Endothelial cell of umbilical vein (primary cell): ENCODE measurements around the gene SCAANT1. TPM values are rescaled to one million over a fixed set of nuclear protein-coding genes. Genes with fewer than 3 reads are reported as not detected.

Experiments used
- BruUV-seq: library from RNA; stranded (reverse); fragments of 400-500 nt; replicated peaks from 2 replicates; lab custom pipeline; 2021; lab: Mats Ljungman, UMichigan
- CTCF ChIA-PET: fragments of 300-600, 350-600 bp; sonication (Branson Sonifier 250); formaldehyde crosslinking; loops from one replicate; lab custom pipeline; 2021; ENCODE audit warnings: antibody characterized with exemption, inconsistent platforms; lab: Charles Lee
- POLR2A ChIA-PET: fragments of 300-600, 350-600 bp; sonication (Branson Sonifier 250); formaldehyde crosslinking; loops from one replicate; lab custom pipeline; 2021; ENCODE audit warnings: antibody characterized with exemption, inconsistent platforms; lab: Charles Lee
- DNase-seq: peaks from one replicate; pipeline ENCODE4 v3.0.0-alpha.2; 2011; ENCODE audit warnings: low read depth, low spot score
- FAIRE-seq: peaks from 2 replicates; lab custom pipeline; 2011; peaks lifted over from hg19 to GRCh38; lab: Jason Lieb, UNC
- H2AFZ ChIP-seq: 2 replicates; pipeline ENCODE4 v1.6.0; 2012; ENCODE audit warnings: low read depth, low read length, control low read depth, inconsistent platforms
- H3K27ac ChIP-seq: 2 replicates; pipeline ENCODE4 v1.5.1; 2011; ENCODE audit warnings: low read depth, mild to moderate bottlenecking, control low read depth, low read length, moderate library complexity; ENCODE audit not compliant: insufficient read depth
- H3K27me3 ChIP-seq, 2 experiments: 2 replicates each; pipeline versions ENCODE4 v1.6.0 to v1.6.1; 2011; ENCODE audit warnings: low read length in 2 of 2, mixed read lengths in 1 of 2; ENCODE audit not compliant: control insufficient read depth in 2 of 2, insufficient read depth in 2 of 2
- H3K36me3 ChIP-seq, 2 experiments: 2 replicates in 1 of 2; 3 replicates in 1 of 2; pipeline ENCODE4 v1.5.1; 2011; ENCODE audit warnings: low read length in 2 of 2, mild to moderate bottlenecking in 1 of 2, moderate library complexity in 1 of 2; ENCODE audit not compliant: control insufficient read depth in 2 of 2, insufficient read depth in 2 of 2; ENCODE audit errors: extremely low read depth in 1 of 2
- H3K4me1 ChIP-seq: 3 replicates; pipeline ENCODE4 v1.5.1; 2011; ENCODE audit warnings: mild to moderate bottlenecking, low read length; ENCODE audit not compliant: control insufficient read depth, insufficient read depth; ENCODE audit errors: extremely low read depth
- H3K4me2 ChIP-seq: 2 replicates; pipeline ENCODE4 v1.6.1; 2011; ENCODE audit warnings: low read length, control low read depth, mixed read lengths; ENCODE audit not compliant: insufficient read depth
- H3K4me3 ChIP-seq, 3 experiments: fragments of 200-600 bp in 1 of 3; sonication (generic), shearing (Covaris generic) in 1 of 3; replicated peaks in 1 of 3; 2 replicates each; pipeline ENCODE4 v1.5.1; 2011 to 2016; ENCODE audit warnings: control low read depth in 3 of 3, low read length in 3 of 3, mild to moderate bottlenecking in 2 of 3, inconsistent platforms in 1 of 3, low read depth in 1 of 3, moderate library complexity in 1 of 3; ENCODE audit not compliant: insufficient read depth in 1 of 3
- H3K79me2 ChIP-seq: 2 replicates; pipeline ENCODE4 v1.6.0; 2012; ENCODE audit warnings: low read length, inconsistent platforms; ENCODE audit not compliant: control insufficient read depth, insufficient read depth
- H3K9ac ChIP-seq: replicated peaks from 2 replicates; pipeline ENCODE3; 2011; ENCODE audit warnings: low read length, control low read depth; ENCODE audit not compliant: insufficient read depth; ENCODE audit errors: extremely low read depth
- H3K9me1 ChIP-seq: replicated peaks from 3 replicates; pipeline ENCODE4 v1.6.0; 2011; ENCODE audit warnings: mild to moderate bottlenecking, low read length; ENCODE audit not compliant: control insufficient read depth, insufficient read depth; ENCODE audit errors: extremely low read depth
- H3K9me3 ChIP-seq: replicated peaks from 2 replicates; pipeline ENCODE4 v1.5.1; 2012; ENCODE audit warnings: low read length, inconsistent platforms; ENCODE audit not compliant: control insufficient read depth, insufficient read depth
- H4K20me1 ChIP-seq: replicated peaks from 2 replicates; pipeline ENCODE3; 2011; ENCODE audit warnings: mild to moderate bottlenecking, low read length; ENCODE audit not compliant: control insufficient read depth, insufficient read depth; ENCODE audit errors: extremely low read depth
- EZH2 ChIP-seq: IDR thresholded peaks from 2 replicates; pipeline ENCODE4 v1.6.1; 2012; ENCODE audit warnings: borderline replicate concordance, low read depth, mild to moderate bottlenecking, moderate library complexity, low read length, inconsistent platforms; ENCODE audit not compliant: severe bottlenecking
- FOS ChIP-seq: IDR thresholded peaks from 2 replicates; pipeline ENCODE4 v1.6.1; 2011; ENCODE audit warnings: mild to moderate bottlenecking, low read length, moderate library complexity, borderline replicate concordance; ENCODE audit not compliant: insufficient read depth
- GATA2 ChIP-seq: IDR thresholded peaks from 2 replicates; pipeline ENCODE4 v1.7.0; 2011; ENCODE audit warnings: low read depth, mild to moderate bottlenecking, moderate library complexity, mixed read lengths, low read length; ENCODE audit not compliant: insufficient read length, insufficient read depth
- JUN ChIP-seq: IDR thresholded peaks from 2 replicates; pipeline ENCODE4 v1.6.1; 2011; ENCODE audit warnings: borderline replicate concordance, low read depth; ENCODE audit not compliant: insufficient read length, insufficient read depth
- MYC ChIP-seq: IDR thresholded peaks from one replicate; pipeline ENCODE4 v1.6.1; 2011; ENCODE audit warnings: mild to moderate bottlenecking, low read depth, low read length
- POLR2A ChIP-seq: IDR thresholded peaks from 2 replicates; pipeline ENCODE4 v1.6.1; 2012; ENCODE audit warnings: low read depth, mild to moderate bottlenecking, control low read depth, low read length
- POLR2AphosphoS5 ChIP-seq: IDR thresholded peaks from 2 replicates; pipeline ENCODE4 v1.6.1; 2012; ENCODE audit warnings: low read depth, mild to moderate bottlenecking, control low read depth, low read length, moderate library complexity; ENCODE audit not compliant: insufficient read depth
- dilution Hi-C: fragments of 300-500 bp; cut with MboI; formaldehyde crosslinking; loops from one replicate; pipeline ENCODE4 v1.15.0; 2019; ENCODE audit warnings: low sequenced_read_pairs; ENCODE audit not compliant: extremely low pct_ligation_motif_present
- intact Hi-C: fragments of 100-400 bp; cut with micrococcal nuclease; formaldehyde crosslinking; loops from one replicate; pipeline ENCODE4 v1.10.0; 2022
- polyA plus RNA-seq, 4 experiments: library from polyadenylated mRNA; depleted of rRNA in 3 of 4; stranded (reverse) in 3 of 4; unstranded in 1 of 4; fragments of >200 nt; gene quantifications; 2 replicates each; pipeline versions ENCODE4 v1.2.1 to v1.2.3, GENCODE V29; 2011 to 2012; ENCODE audit warnings: missing spikeins in 1 of 4
- total RNA-seq: library from RNA; stranded (reverse); gene quantifications from 2 replicates; pipeline ENCODE4 v1.2.3, GENCODE V29; 2021
- TF ChIP-seq, protein P1 (sequence below), 2 donors: IDR thresholded peaks; 1 replicate in 1 of 2; 2 replicates in 1 of 2; pipeline ENCODE4 v1.5.1; 2011; ENCODE audit warnings: low read length in 2 of 2, mild to moderate bottlenecking in 2 of 2, moderate library complexity in 2 of 2, control low read depth in 1 of 2, inconsistent platforms in 1 of 2, low read depth in 1 of 2; ENCODE audit not compliant: insufficient read depth in 1 of 2; ENCODE audit errors: extremely low read depth in 1 of 2
- TF ChIP-seq, protein P2 (sequence below): IDR thresholded peaks from 2 replicates; pipeline ENCODE4 v1.6.1; 2011; ENCODE audit not compliant: insufficient read depth, insufficient read length

Gene SCAANT1
- total and polyA plus RNA-seq, 2 donors (not counting 3 experiments of a cell fraction or from before 2014, with no cell fraction given) = not detected

DNA sequence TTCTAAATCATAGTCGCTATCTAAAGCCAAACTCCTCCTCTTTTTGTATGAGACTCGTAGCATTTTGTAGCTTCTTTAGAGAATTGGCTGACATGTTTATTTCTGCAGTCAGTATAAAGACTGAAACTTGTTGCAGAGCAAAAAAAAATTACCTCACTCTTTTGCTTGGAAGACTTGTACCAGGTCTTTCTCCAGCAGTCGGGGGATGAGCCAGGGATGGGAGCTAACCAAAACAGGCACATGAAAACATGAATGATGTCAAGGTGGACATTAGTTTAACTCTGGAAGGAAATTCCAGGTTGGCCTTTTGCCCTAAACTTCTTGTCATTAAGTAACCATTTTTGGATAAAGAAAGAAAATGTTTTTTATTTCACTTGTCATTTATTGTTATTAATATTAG is 47.0 kb upstream of the SCAANT1 start:
- H3K27me3 ChIP-seq = no peaks in the 10 kb centered on the region
- H3K36me3 ChIP-seq = peaks cover 0 to 6% of the 10 kb centered on the region in 2 experiments
- no TSS peak for BruUV-seq
- peaks cover 6% of the 10 kb centered on the region for H4K20me1 ChIP-seq
- H3K9me3 ChIP-seq = no peaks in the 10 kb centered on the region
- FAIRE-seq = no peak
- POLR2A ChIA-PET = no interaction called here
- intact Hi-C loops (no loop called here), dilution Hi-C loops (no loop called here)
- H3K79me2 ChIP-seq = peaks cover 49% of the 10 kb centered on the region
- CTCF ChIA-PET = interaction anchor here (1.0 to 3.7 kb wide), 3 partner anchors 9 to 34 kb away, joined by 3 to 34 read pairs (median 3); no protein-coding TSS in a partner anchor
- no peak overlapping the region for H3K4me3 ChIP-seq
- no peaks in the 10 kb centered on the region for H3K9me1 ChIP-seq
- H3K9ac ChIP-seq = no peak overlapping the region
- no peak for DNase-seq
- no peak overlapping the region for H2AFZ ChIP-seq
- no peak overlapping the region for H3K27ac ChIP-seq
- H3K4me1 ChIP-seq = peaks cover 22% of the 10 kb centered on the region
- no peak overlapping the region for H3K4me2 ChIP-seq
- TF ChIP-seq EZH2 (no peak), GATA2 (no peak)

DNA sequence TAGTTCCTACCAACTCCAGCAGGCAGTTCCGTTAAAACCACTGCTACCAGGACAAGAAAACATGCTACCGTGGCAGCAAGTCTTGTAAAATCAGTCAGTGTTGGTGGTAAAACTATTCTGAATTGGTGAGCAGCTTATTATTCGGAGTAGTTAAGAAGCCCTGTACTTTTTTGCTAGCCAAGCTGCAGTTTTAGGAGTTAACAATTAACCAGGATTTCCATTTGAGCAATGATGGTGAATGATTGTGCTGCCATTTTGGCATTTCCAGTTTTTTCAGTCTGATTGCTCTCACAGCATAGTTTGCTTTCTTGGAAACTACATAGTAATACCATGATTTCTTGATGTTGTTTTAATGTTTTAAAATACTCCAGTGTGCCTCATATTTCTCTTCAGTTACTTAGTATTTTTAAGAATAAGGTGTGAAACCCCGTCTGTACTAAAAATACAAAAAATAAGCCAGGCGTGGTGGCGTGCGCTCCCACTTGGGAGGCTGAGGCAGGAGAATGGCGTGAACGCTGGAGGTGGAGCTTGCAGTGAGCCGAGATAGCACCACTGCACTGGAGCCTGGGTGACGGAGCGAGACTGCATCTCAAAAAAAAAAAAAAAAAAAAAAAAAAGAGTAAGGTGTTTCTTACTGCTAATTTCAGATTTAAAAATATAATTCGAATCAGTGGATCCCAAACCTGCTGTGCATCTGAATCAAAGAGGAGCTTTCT is 43.8 kb upstream of the SCAANT1 start:
- H2AFZ ChIP-seq = no peak overlapping the region
- dilution Hi-C loops = no loop called here
- no TSS peak for BruUV-seq
- H3K27ac ChIP-seq = no peak overlapping the region
- ChIA-PET POLR2A (no interaction called here), CTCF (no interaction called here)
- peaks cover 0 to 6% of the 10 kb centered on the region in 2 experiments for H3K36me3 ChIP-seq
- H4K20me1 ChIP-seq = peaks cover 6% of the 10 kb centered on the region
- no peaks in the 10 kb centered on the region for H3K9me1 ChIP-seq
- H3K9ac ChIP-seq = no peak overlapping the region
- H3K9me3 ChIP-seq = no peaks in the 10 kb centered on the region
- H3K79me2 ChIP-seq = peaks cover 37% of the 10 kb centered on the region
- intact Hi-C loops = no loop called here
- FAIRE-seq (no peak), DNase-seq (no peak)
- TF ChIP-seq POLR2A (no peak), JUN (no peak), MYC (no peak), EZH2 (no peak), GATA2 (no peak), FOS (no peak), POLR2AphosphoS5 (no peak)
- TF ChIP-seq, protein P1, sequence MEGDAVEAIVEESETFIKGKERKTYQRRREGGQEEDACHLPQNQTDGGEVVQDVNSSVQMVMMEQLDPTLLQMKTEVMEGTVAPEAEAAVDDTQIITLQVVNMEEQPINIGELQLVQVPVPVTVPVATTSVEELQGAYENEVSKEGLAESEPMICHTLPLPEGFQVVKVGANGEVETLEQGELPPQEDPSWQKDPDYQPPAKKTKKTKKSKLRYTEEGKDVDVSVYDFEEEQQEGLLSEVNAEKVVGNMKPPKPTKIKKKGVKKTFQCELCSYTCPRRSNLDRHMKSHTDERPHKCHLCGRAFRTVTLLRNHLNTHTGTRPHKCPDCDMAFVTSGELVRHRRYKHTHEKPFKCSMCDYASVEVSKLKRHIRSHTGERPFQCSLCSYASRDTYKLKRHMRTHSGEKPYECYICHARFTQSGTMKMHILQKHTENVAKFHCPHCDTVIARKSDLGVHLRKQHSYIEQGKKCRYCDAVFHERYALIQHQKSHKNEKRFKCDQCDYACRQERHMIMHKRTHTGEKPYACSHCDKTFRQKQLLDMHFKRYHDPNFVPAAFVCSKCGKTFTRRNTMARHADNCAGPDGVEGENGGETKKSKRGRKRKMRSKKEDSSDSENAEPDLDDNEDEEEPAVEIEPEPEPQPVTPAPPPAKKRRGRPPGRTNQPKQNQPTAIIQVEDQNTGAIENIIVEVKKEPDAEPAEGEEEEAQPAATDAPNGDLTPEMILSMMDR (IDR thresholded peaks at IDR 0.05; ENCODE audit: extremely low read depth in 1 of 2, insufficient read depth in 1 of 2, low read depth in 1 of 2, low read length in 2 of 2) = no peak
- TF ChIP-seq, protein P2, sequence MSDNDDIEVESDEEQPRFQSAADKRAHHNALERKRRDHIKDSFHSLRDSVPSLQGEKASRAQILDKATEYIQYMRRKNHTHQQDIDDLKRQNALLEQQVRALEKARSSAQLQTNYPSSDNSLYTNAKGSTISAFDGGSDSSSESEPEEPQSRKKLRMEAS = no peak
- peaks cover 21% of the 10 kb centered on the region for H3K4me1 ChIP-seq
- H3K27me3 ChIP-seq = no peaks in the 10 kb centered on the region
- no peak overlapping the region for H3K4me2 ChIP-seq
- no peak overlapping the region for H3K4me3 ChIP-seq
